ENCODE data around the gene WNT7B. TPM values are rescaled to one million over a fixed set of nuclear protein-coding genes. Genes with fewer than 3 reads are reported as not detected.

The WNT7B gene
- polyA plus RNA-seq, 1 of the 3 experiments (the other 2 are of a cell fraction), result 0.13 TPM

DNA sequence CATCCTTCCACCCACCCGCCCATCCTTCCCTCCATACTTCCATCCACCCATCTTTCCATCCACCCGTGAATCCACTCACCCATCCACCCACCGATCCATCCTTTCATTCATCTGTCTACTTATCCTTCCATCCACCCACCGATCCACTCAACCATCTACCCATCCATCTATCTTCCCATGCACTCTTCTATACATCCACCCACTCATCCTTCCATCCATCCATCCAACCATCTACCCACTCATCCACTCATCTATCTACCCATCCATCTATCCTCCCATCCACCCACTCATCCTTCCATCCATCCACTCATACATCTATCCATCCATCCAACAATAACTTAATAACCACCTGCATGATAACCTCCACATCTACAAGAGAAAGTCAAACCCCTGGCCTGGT lies 47.3 kb downstream of the WNT7B start:
- no peak overlapping the region for H3K27ac ChIP-seq (ENCODE audit: low read depth in 2 of 2, low read length in 1 of 2)
- DNase-seq, result no peak
- H2AFZ ChIP-seq (ENCODE audit: low read depth), result no peak overlapping the region
- no peaks in the 10 kb centered on the region for H3K36me3 ChIP-seq (replicated peaks in 1 of 2; ENCODE audit: control insufficient read depth in 1 of 2, insufficient read depth in 2 of 2, low read length in 1 of 2)
- H3K4me1 ChIP-seq (ENCODE audit: control insufficient read depth in 1 of 2, insufficient read depth in 2 of 2, low read depth in 1 of 2, low read length in 1 of 2), result peaks cover 2 to 3% of the 10 kb centered on the region in 2 experiments; a peak in 2 of 4 replicates
- POLR2A ChIA-PET, result no interaction called here
- H4K20me1 ChIP-seq (ENCODE audit: insufficient read depth), result no peaks in the 10 kb centered on the region
- H3K9me3 ChIP-seq, result no peaks in the 10 kb centered on the region
- H3K9me2 ChIP-seq, result no peaks in the 10 kb centered on the region
- H3K4me3 ChIP-seq (ENCODE audit: low read depth in 2 of 2, low read length in 1 of 2), result no peak overlapping the region
- CTCF ChIA-PET, result interaction anchor here (0.8 kb wide), 1 partner anchor 65 kb away, joined by 4 read pairs; no protein-coding TSS in a partner anchor
- no peak overlapping the region for H3K9ac ChIP-seq
- H3K4me2 ChIP-seq, result no peak overlapping the region
- H3K79me2 ChIP-seq (ENCODE audit: insufficient read depth), result no peaks in the 10 kb centered on the region
- no peaks in the 10 kb centered on the region for H3K27me3 ChIP-seq (ENCODE audit: insufficient read depth)
- 90% methylated on average over 4 of the region's 4 CpGs for WGBS (ENCODE audit: low lambda C conversion rate)
- no peaks in the 10 kb centered on the region for H3F3A ChIP-seq (replicated peaks; ENCODE audit: insufficient read depth)
- no peak for TF ChIP-seq MXI1 (IDR thresholded peaks at IDR 0.05; ENCODE audit: low read depth, low read length)

- Histone ChIP-seq H2AFZ (ENCODE audit: low read depth) (no peak overlapping the region), H3K4me2 (no peak overlapping the region), H3K4me1 (ENCODE audit: control insufficient read depth in 1 of 2, insufficient read depth in 2 of 2, low read depth in 1 of 2, low read length in 1 of 2) (no peaks in the 10 kb centered on the region), H3K4me3 (ENCODE audit: low read depth in 2 of 2, low read length in 1 of 2) (no peak overlapping the region), H3K79me2 (ENCODE audit: insufficient read depth) (no peaks in the 10 kb centered on the region), H3K9me3 (no peaks in the 10 kb centered on the region), H3K36me3 (replicated peaks in 1 of 2; ENCODE audit: control insufficient read depth in 1 of 2, insufficient read depth in 2 of 2, low read length in 1 of 2) (no peaks in the 10 kb centered on the region), H3K27ac (ENCODE audit: low read depth in 2 of 2, low read length in 1 of 2) (no peak overlapping the region), H3K9ac (no peak overlapping the region), H3K27me3 (ENCODE audit: insufficient read depth) (no peaks in the 10 kb centered on the region), H3F3A (replicated peaks; ENCODE audit: insufficient read depth) (no peaks in the 10 kb centered on the region), H3K9me2 (no peaks in the 10 kb centered on the region), H4K20me1 (ENCODE audit: insufficient read depth) (no peaks in the 10 kb centered on the region)
- POLR2A ChIA-PET, result no interaction called here
- CTCF ChIA-PET, result no interaction called here
- TF ChIP-seq MAX (IDR thresholded peaks at IDR 0.05; ENCODE audit: low read depth) (no peak), MXI1 (IDR thresholded peaks at IDR 0.05; ENCODE audit: low read depth, low read length) (no peak), SMC3 (IDR thresholded peaks at IDR 0.05; ENCODE audit: low read depth, low read length) (no peak), RFX5 (IDR thresholded peaks at IDR 0.05; ENCODE audit: low read length) (no peak), CTCF (IDR thresholded peaks at IDR 0.05) (no peak), ZBTB33 (IDR thresholded peaks at IDR 0.05; ENCODE audit: borderline replicate concordance, low read depth) (no peak), CHD2 (IDR thresholded peaks at IDR 0.05; ENCODE audit: low read length, partially characterized antibody) (no peak), GABPA (IDR thresholded peaks at IDR 0.05; ENCODE audit: low read depth) (no peak), FOSL2 (IDR thresholded peaks at IDR 0.05; ENCODE audit: borderline replicate concordance, low read depth) (no peak), POLR2AphosphoS5 (IDR thresholded peaks at IDR 0.05; ENCODE audit: low read depth, low read length) (no peak), ELF1 (IDR thresholded peaks at IDR 0.05) (no peak), SIN3A (IDR thresholded peaks at IDR 0.05; ENCODE audit: borderline replicate concordance, low read depth, low read length) (no peak), NFIC (IDR thresholded peaks at IDR 0.05; ENCODE audit: borderline replicate concordance) (no peak), JUND (IDR thresholded peaks at IDR 0.05) (no peak), REST (IDR thresholded peaks at IDR 0.05; ENCODE audit: low read depth, low read length) (no peak), GATA2 (CRISPR knock-in tag; IDR thresholded peaks at IDR 0.05) (no peak)
- DNase-seq, result no peak
- WGBS (ENCODE audit: low lambda C conversion rate), result 69% methylated on average over 10 of the region's 10 CpGs
Measured at GRCh38 chr22:45928726-45929368, 48.1 kb downstream of the WNT7B start.
